ENCODE measurements around the gene TIMP3. TPM values are rescaled to one million over a fixed set of nuclear protein-coding genes. Genes with fewer than 3 reads are reported as not detected.

Gene TIMP3
- total RNA-seq, 1 experiment from 2014 or later, result 0.87 TPM

GRCh38 chr22:32862083-32862482 lies 60.6 kb downstream of the TIMP3 start:
- Histone ChIP-seq H2BK12ac (ENCODE audit: insufficient read length, low read depth, low read length) (no peak overlapping the region), H2BK5ac (ENCODE audit: insufficient read length, low read length) (no peak overlapping the region), H3K79me2 (ENCODE audit: insufficient read depth, low read length) (no peaks in the 10 kb centered on the region), H3K27ac (ENCODE audit: insufficient read length, low read depth, low read length) (no peak overlapping the region), H2BK120ac (ENCODE audit: low read depth, low read length, poor library complexity, severe bottlenecking) (no peak overlapping the region), H3K56ac (ENCODE audit: insufficient read length, low read depth, low read length) (no peak overlapping the region), H3K4me2 (ENCODE audit: insufficient read depth, insufficient read length, low read length) (no peak overlapping the region), H3K23ac (ENCODE audit: insufficient read length, low read depth, low read length) (no peak overlapping the region), H4K91ac (ENCODE audit: insufficient read length, low read depth, low read length) (no peak overlapping the region), H3K79me1 (ENCODE audit: insufficient read depth, low read depth, low read length, poor library complexity, severe bottlenecking) (no peaks in the 10 kb centered on the region), H2BK20ac (ENCODE audit: low read depth, low read length, poor library complexity, severe bottlenecking) (no peak overlapping the region), H2AK5ac (ENCODE audit: insufficient read length, low read length) (no peak overlapping the region), H3K4ac (ENCODE audit: low read depth, low read length) (no peak overlapping the region), H3T11ph (ENCODE audit: low read length) (no peak overlapping the region), H2AFZ (ENCODE audit: low read length) (no peak overlapping the region), H3K14ac (ENCODE audit: insufficient read depth, low read length) (no peak overlapping the region), H4K20me1 (ENCODE audit: control insufficient read depth, insufficient read depth, insufficient read length) (no peaks in the 10 kb centered on the region), H3K27me3 (ENCODE audit: insufficient read depth, low read length) (no peaks in the 10 kb centered on the region), H3K4me1 (ENCODE audit: insufficient read depth, low read length) (no peaks in the 10 kb centered on the region), H3K9me3 (ENCODE audit: control insufficient read depth, low read depth, low read length) (no peaks in the 10 kb centered on the region), H3K23me2 (ENCODE audit: insufficient read length, low read depth, low read length, poor library complexity, severe bottlenecking) (no peaks in the 10 kb centered on the region), H4K5ac (ENCODE audit: insufficient read length, low read depth, low read length) (no peak overlapping the region), H3K9ac (ENCODE audit: extremely low read depth, insufficient read length, low read length) (no peak overlapping the region), H3K18ac (ENCODE audit: insufficient read length, low read depth, low read length) (no peak overlapping the region), H2BK15ac (ENCODE audit: low read depth, low read length) (no peak overlapping the region), H4K8ac (replicated peaks; ENCODE audit: insufficient read length, low read depth, low read length) (no peak overlapping the region)
- Mint-ChIP-seq H3K36me3 (ENCODE audit: insufficient read depth in 1 of 3, low read depth in 3 of 3) (peaks cover 2 to 86% (median 69%) of the 10 kb centered on the region in 3 experiments; a peak in 5 of 7 replicates), H3K4me1 (no peaks in the 10 kb centered on the region), H3K27me3 (ENCODE audit: low read depth) (no peaks in the 10 kb centered on the region; the same call in 1 of the 2 replicates), H3K4me3 (no peak overlapping the region), H3K27ac (no peak overlapping the region), H3K9me3 (no peaks in the 10 kb centered on the region)
- no CpG with 5 or more reads among the region's 4 CpGs for WGBS (ENCODE audit: extremely low coverage, insufficient read length, low lambda C conversion rate)
- TF ChIP-seq CTCF (conservative IDR thresholded peaks at IDR 0.05), result no peak
- DNase-seq, result no peak
